H1 (cell line): ENCODE data around the gene SUPT4H1. TPM values are rescaled to one million over a fixed set of nuclear protein-coding genes. Genes with fewer than 3 reads are reported as not detected.
A peak's percentile ranks its signal among the peaks of the same experiment; 100 is the strongest.

ENCODE experiments used
- CTCF ChIA-PET: fragments of 300-600 bp; sonication (Branson Sonifier 250); formaldehyde crosslinking; loops from one replicate; lab custom pipeline; 2021; ENCODE audit not compliant: partially characterized antibody; lab: Charles Lee
- POLR2A ChIA-PET: fragments of 300-600 bp; sonication (Branson Sonifier 250); formaldehyde crosslinking; loops from one replicate; lab custom pipeline; 2021; ENCODE audit warnings: inconsistent platforms; ENCODE audit not compliant: partially characterized antibody; lab: Charles Lee
- DNase-seq, 2 experiments: peaks; one replicate each; pipeline versions ENCODE4 v3.0.0 to v3.0.0-alpha.2; 2010 to 2022; ENCODE audit warnings: low spot score in 2 of 2, low read depth in 1 of 2, mixed read lengths in 1 of 2
- FAIRE-seq: peaks from 2 replicates; lab custom pipeline; 2011; peaks lifted over from hg19 to GRCh38; lab: Jason Lieb, UNC
- H2AFZ ChIP-seq: 2 replicates; pipeline ENCODE4 v1.8.1; 2012; ENCODE audit warnings: low read length, inconsistent platforms
- H2AK5ac ChIP-seq: 2 replicates; pipeline ENCODE4 v1.6.1; 2013; ENCODE audit warnings: low read depth, low read length
- H2BK120ac ChIP-seq: replicated peaks from 2 replicates; pipeline ENCODE3; 2013; ENCODE audit warnings: low read depth, low read length, inconsistent platforms
- H2BK12ac ChIP-seq: 2 replicates; pipeline ENCODE4 v1.6.1; 2013; ENCODE audit warnings: low read depth, low read length
- H2BK15ac ChIP-seq: 2 replicates; pipeline ENCODE4 v1.6.1; 2013; ENCODE audit warnings: low read length
- H2BK20ac ChIP-seq: 2 replicates; pipeline ENCODE4 v1.6.1; 2013; ENCODE audit warnings: low read length
- H2BK5ac ChIP-seq: 2 replicates; pipeline ENCODE4 v1.6.1; 2013; ENCODE audit warnings: low read depth, low read length
- H3K14ac ChIP-seq: 2 replicates; pipeline ENCODE4 v1.6.1; 2013; ENCODE audit warnings: inconsistent platforms; ENCODE audit not compliant: insufficient read length
- H3K18ac ChIP-seq: 2 replicates; pipeline ENCODE4 v1.6.1; 2013; ENCODE audit warnings: low read length; ENCODE audit errors: extremely low read depth
- H3K23ac ChIP-seq: 2 replicates; pipeline ENCODE4 v1.6.1; 2013; ENCODE audit warnings: inconsistent platforms; ENCODE audit not compliant: insufficient read length
- H3K23me2 ChIP-seq: 2 replicates; pipeline ENCODE4 v1.6.1; 2013; ENCODE audit warnings: low read depth, low read length
- H3K27ac ChIP-seq: 2 replicates; pipeline ENCODE4 v1.6.1; 2011; ENCODE audit warnings: low read depth, low read length, inconsistent platforms
- H3K27me3 ChIP-seq, 4 experiments: replicated peaks in 1 of 4; 1 replicate in 1 of 4; 2 replicates in 3 of 4; pipeline versions ENCODE4 v1.6.1 to v1.8.1; 2011 to 2013; ENCODE audit warnings: low read length in 3 of 4, mild to moderate bottlenecking in 3 of 4, inconsistent platforms in 2 of 4, mixed read lengths in 2 of 4, moderate library complexity in 1 of 4; ENCODE audit not compliant: control insufficient read depth in 3 of 4, insufficient read depth in 3 of 4; ENCODE audit errors: extremely low read depth in 1 of 4
- H3K36me3 ChIP-seq, 4 experiments: 2 replicates each; pipeline versions ENCODE4 v1.6.1 to v1.8.1; 2011 to 2013; ENCODE audit warnings: mild to moderate bottlenecking in 4 of 4, low read length in 3 of 4, moderate library complexity in 2 of 4, control low read depth in 1 of 4, inconsistent platforms in 1 of 4; ENCODE audit not compliant: insufficient read depth in 4 of 4, control insufficient read depth in 2 of 4
- H3K4ac ChIP-seq: replicated peaks from 2 replicates; pipeline ENCODE3; 2013; ENCODE audit warnings: low read length, low read depth, mixed read lengths, inconsistent platforms; ENCODE audit not compliant: insufficient read length
- H3K4me1 ChIP-seq, 4 experiments: replicated peaks in 1 of 4; 1 replicate in 1 of 4; 2 replicates in 3 of 4; pipeline versions ENCODE4 v1.6.1 to v1.8.1; 2011 to 2013; ENCODE audit warnings: low read length in 3 of 4, inconsistent platforms in 2 of 4, mixed read lengths in 1 of 4; ENCODE audit not compliant: insufficient read depth in 4 of 4, control insufficient read depth in 3 of 4
- H3K4me2 ChIP-seq, 2 experiments: 2 replicates each; pipeline versions ENCODE4 v1.6.1 to v1.8.1; 2011 to 2013; ENCODE audit warnings: low read depth in 2 of 2, low read length in 2 of 2, control low read depth in 1 of 2, inconsistent platforms in 1 of 2, mild to moderate bottlenecking in 1 of 2; ENCODE audit not compliant: insufficient read depth in 1 of 2
- H3K4me3 ChIP-seq, 4 experiments: fragments of 200-600, 300-600 bp in 1 of 4; sonication (generic), shearing (Covaris generic), sonication (Bioruptor Twin) in 1 of 4; 2 replicates each; pipeline versions ENCODE4 v1.5.1 to v1.8.1; 2011 to 2016; ENCODE audit warnings: low read length in 4 of 4, low read depth in 3 of 4, control low read depth in 2 of 4, inconsistent platforms in 2 of 4, mild to moderate bottlenecking in 2 of 4, mixed read lengths in 1 of 4, moderate library complexity in 1 of 4; ENCODE audit not compliant: insufficient read depth in 2 of 4; ENCODE audit errors: extremely low read depth in 1 of 4
- H3K56ac ChIP-seq: replicated peaks from 2 replicates; pipeline ENCODE3; 2013; ENCODE audit warnings: low read depth, mild to moderate bottlenecking, mixed read lengths, low read length, inconsistent platforms; ENCODE audit not compliant: insufficient read length
- H3K79me1 ChIP-seq: 2 replicates; pipeline ENCODE4 v1.6.1; 2013; ENCODE audit warnings: low read depth, low read length, control low read depth
- H3K79me2 ChIP-seq, 2 experiments: 2 replicates each; pipeline versions ENCODE4 v1.6.1 to v1.8.1; 2012 to 2013; ENCODE audit warnings: low read length in 2 of 2, mild to moderate bottlenecking in 2 of 2, inconsistent platforms in 1 of 2; ENCODE audit not compliant: insufficient read depth in 2 of 2, control insufficient read depth in 1 of 2
- H3K9ac ChIP-seq, 4 experiments: replicated peaks in 1 of 4; 1 replicate in 1 of 4; 2 replicates in 3 of 4; pipeline versions ENCODE4 v1.6.1 to v1.8.1; 2011 to 2013; ENCODE audit warnings: low read depth in 3 of 4, low read length in 3 of 4, control low read depth in 2 of 4, mild to moderate bottlenecking in 2 of 4, moderate library complexity in 2 of 4, inconsistent platforms in 1 of 4; ENCODE audit errors: extremely low read depth in 1 of 4
- H3K9me3 ChIP-seq, 2 experiments: 2 replicates each; pipeline versions ENCODE4 v1.6.1 to v1.8.1; 2012 to 2013; ENCODE audit warnings: mild to moderate bottlenecking in 2 of 2, moderate library complexity in 2 of 2, control low read depth in 1 of 2, inconsistent platforms in 1 of 2, low read depth in 1 of 2, low read length in 1 of 2, mixed read lengths in 1 of 2; ENCODE audit not compliant: insufficient read depth in 2 of 2
- H4K20me1 ChIP-seq, 2 experiments: replicated peaks in 1 of 2; 2 replicates each; pipeline versions ENCODE3 to v1.8.1; 2011 to 2013; ENCODE audit warnings: inconsistent platforms in 2 of 2, low read length in 2 of 2, mild to moderate bottlenecking in 1 of 2; ENCODE audit not compliant: insufficient read depth in 2 of 2, control insufficient read depth in 1 of 2
- H4K5ac ChIP-seq: 2 replicates; pipeline ENCODE4 v1.6.1; 2013; ENCODE audit warnings: low read length, low read depth, mixed read lengths, inconsistent platforms; ENCODE audit not compliant: insufficient read length
- H4K8ac ChIP-seq: 2 replicates; pipeline ENCODE4 v1.8.0; 2013; ENCODE audit warnings: mild to moderate bottlenecking, moderate library complexity, low read length, inconsistent platforms; ENCODE audit not compliant: insufficient read depth; ENCODE audit errors: extremely low read depth
- H4K91ac ChIP-seq: replicated peaks from 2 replicates; pipeline ENCODE3; 2013; ENCODE audit warnings: low read length, mixed read lengths, inconsistent platforms; ENCODE audit not compliant: insufficient read length
- HDAC2 ChIP-seq, 2 experiments: fragments of 300-600 bp in 1 of 2; sonication (generic) in 1 of 2; IDR thresholded peaks; 2 replicates each; pipeline ENCODE4 v1.6.1; 2011 to 2012; ENCODE audit warnings: low read depth in 2 of 2, low read length in 2 of 2, mild to moderate bottlenecking in 2 of 2, moderate library complexity in 2 of 2, borderline replicate concordance in 1 of 2, inconsistent platforms in 1 of 2
- HDAC6 ChIP-seq: IDR thresholded peaks from one replicate; pipeline ENCODE4 v1.7.1; 2012; ENCODE audit warnings: low read depth, mild to moderate bottlenecking, inconsistent platforms, low read length, moderate library complexity
- KDM4A ChIP-seq: IDR thresholded peaks from one replicate; pipeline ENCODE4 v1.7.1; 2012; ENCODE audit warnings: low read depth, mild to moderate bottlenecking, moderate library complexity, low read length, inconsistent platforms; ENCODE audit not compliant: severe bottlenecking
- MAX ChIP-seq: IDR thresholded peaks from 2 replicates; pipeline ENCODE4 v1.6.1; 2012; ENCODE audit warnings: inconsistent platforms
- PHF8 ChIP-seq: fragments of 200-600 bp; sonication (generic); conservative IDR thresholded peaks from 2 replicates; pipeline ENCODE4 v1.7.1; 2012; ENCODE audit warnings: low read depth, mild to moderate bottlenecking, inconsistent platforms, low read length, moderate library complexity
- SAP30 ChIP-seq: fragments of 300-600 bp; sonication (generic); IDR thresholded peaks from 2 replicates; pipeline ENCODE4 v1.7.1; 2012; ENCODE audit warnings: low read length, moderate library complexity, mild to moderate bottlenecking, inconsistent platforms; ENCODE audit not compliant: insufficient read depth, insufficient replicate concordance
- SIRT6 ChIP-seq: IDR thresholded peaks from one replicate; pipeline ENCODE4 v1.7.1; 2012; ENCODE audit warnings: low read length, inconsistent platforms
- TAF1 ChIP-seq: IDR thresholded peaks from 2 replicates; pipeline ENCODE4 v1.6.1; 2011; ENCODE audit warnings: mild to moderate bottlenecking, low read depth, low read length
- WGBS, 2 experiments: shearing (Covaris generic) in 1 of 2; methylation state at CpG; one replicate each; pipeline versions ENCODE4 v1.1.6 to v1.1.7; 2013 to 2015; ENCODE audit warnings: low lambda C conversion rate in 2 of 2, mixed read lengths in 2 of 2, inconsistent platforms in 1 of 2, low coverage in 1 of 2, missing lambda C conversion rate in 1 of 2; ENCODE audit not compliant: insufficient replicate concordance in 2 of 2, insufficient coverage in 1 of 2, insufficient read length in 1 of 2; ENCODE audit errors: extremely low coverage in 1 of 2, missing lambda C conversion rate in 1 of 2; 5-methylcytosine and 5-hydroxymethylcytosine counted together
- polyA plus RNA-seq, 7 experiments: library from polyadenylated mRNA; depleted of rRNA in 3 of 7; stranded (reverse) in 5 of 7; unstranded in 2 of 7; fragments of >200 nt in 5 of 7; fragments of 200-250 nt in 2 of 7; gene quantifications; 1 replicate in 5 of 7; 2 replicates in 1 of 7; 4 replicates in 1 of 7; pipeline versions ENCODE4 v1.2.1 to v1.2.3, GENCODE V29; 2011 to 2013; ENCODE audit warnings: missing spikeins in 2 of 7, mixed read lengths in 2 of 7
- total RNA-seq: library from RNA; stranded (reverse); fragmentation: NEBNext Ultra II Directional; extraction: Animal tissue kit (Norgen Biotek cat#: 25700); gene quantifications from 2 replicates; pipeline ENCODE4 v1.2.1, GENCODE V29; 2021

Gene SUPT4H1
- total and polyA plus RNA-seq, 2 of the 8 experiments (the other 6 are each of a cell fraction or from before 2014, with no cell fraction given), result 112 to 143 TPM

- Histone ChIP-seq H3K4me1 (peaks cover 0 to 39% (median 29%) of the 10 kb centered on the region in 4 experiments; a peak in 6 of 7 replicates), H2AFZ (no peak overlapping the region), H4K91ac (peak overlapping the region; percentile 67), H4K5ac (no peak overlapping the region), H4K8ac (peak overlapping the region; percentile 43; the same call in 1 of the 2 replicates), H3K4ac (no peak overlapping the region), H3K23ac (no peak overlapping the region), H2BK12ac (peak overlapping the region; percentile 90; the same call in 1 of the 2 replicates), H3K9ac (no peak overlapping the region), H3K14ac (no peak overlapping the region), H3K79me1 (no peaks in the 10 kb centered on the region), H3K27ac (no peak overlapping the region), H3K4me3 (no peak overlapping the region), H3K4me2 (no peak overlapping the region), H3K27me3 (peaks cover 0 to 20% (median 12%) of the 10 kb centered on the region in 4 experiments; a peak in 5 of 7 replicates), H3K79me2 (no peaks in the 10 kb centered on the region), H3K56ac (no peak overlapping the region), H2BK20ac (0 out of 2 replicates have a peak overlapping the region, but pooled peaks have one; percentile 32), H2BK15ac (peak overlapping the region; percentile 81; the same call in 1 of the 2 replicates), H2BK120ac (no peak overlapping the region), H2AK5ac (no peak overlapping the region), H2BK5ac (0 out of 2 replicates have a peak overlapping the region, but pooled peaks have one; percentile 78), H3K36me3 (no peaks in the 10 kb centered on the region), H3K23me2 (peaks cover 12% of the 10 kb centered on the region), H3K18ac (no peak overlapping the region), H3K9me3 (no peaks in the 10 kb centered on the region), H4K20me1 (peaks cover 0 to 2% of the 10 kb centered on the region in 2 experiments)
- POLR2A ChIA-PET, result interaction anchor here (1.2 to 7.9 kb wide), 7 partner anchors 10 to 26 kb away, joined by 3 to 66 read pairs (median 6); partner anchors contain the start of gene SUPT4H1
- DNase-seq (no peak), FAIRE-seq (no peak)
- TF ChIP-seq HDAC2 (IDR thresholded peaks at IDR 0.05; ENCODE audit: borderline replicate concordance in 1 of 2, low read depth in 2 of 2, low read length in 2 of 2) (no peak), TAF1 (no peak), MAX (no peak), KDM4A (no peak), SIRT6 (no peak), HDAC6 (no peak), PHF8 (no peak), SAP30 (no peak)
- WGBS, 2 experiments, result 85% methylated on average over 12 of the region's 19 CpGs; no CpG with 5 or more reads in 1 of the 2 experiments
- CTCF ChIA-PET, result interaction anchor here (0.5 to 21.9 kb wide), 10 partner anchors 8 to 215 kb away, joined by 3 to 384 read pairs (median 6); partner anchors contain the start of gene RNF43
These were observed 24.4 kb downstream of the SUPT4H1 start for GRCh38 chr17:58327363-58328194.
